ENCODE data around the gene DNAH2. TPM values are rescaled to one million over a fixed set of nuclear protein-coding genes. Genes with fewer than 3 reads are reported as not detected.

The DNAH2 gene
- total and polyA plus RNA-seq, 2 of the 13 experiments (the other 11 are each of a cell fraction or from before 2014, with no cell fraction given), result not detected

GRCh38 chr17:7856811-7857712 lies 139.5 kb downstream of the DNAH2 start, which contains the start of gene NAA38 (continued):
- TF ChIP-seq ARHGAP35 (CRISPR knock-in tag; IDR thresholded peaks at IDR 0.05; ENCODE audit: borderline replicate concordance), result no peak
- TF ChIP-seq KAT7 (CRISPR knock-in tag; IDR thresholded peaks at IDR 0.05; ENCODE audit: borderline replicate concordance), result peak; percentile 42; the same call in 1 of the 2 replicates
- 0 out of 2 replicates have a peak, but pooled peaks have one; percentile 28 for TF ChIP-seq ZNF367 (CRISPR knock-in tag; IDR thresholded peaks at IDR 0.05; ENCODE audit: borderline replicate concordance)
- TF ChIP-seq, protein P1, sequence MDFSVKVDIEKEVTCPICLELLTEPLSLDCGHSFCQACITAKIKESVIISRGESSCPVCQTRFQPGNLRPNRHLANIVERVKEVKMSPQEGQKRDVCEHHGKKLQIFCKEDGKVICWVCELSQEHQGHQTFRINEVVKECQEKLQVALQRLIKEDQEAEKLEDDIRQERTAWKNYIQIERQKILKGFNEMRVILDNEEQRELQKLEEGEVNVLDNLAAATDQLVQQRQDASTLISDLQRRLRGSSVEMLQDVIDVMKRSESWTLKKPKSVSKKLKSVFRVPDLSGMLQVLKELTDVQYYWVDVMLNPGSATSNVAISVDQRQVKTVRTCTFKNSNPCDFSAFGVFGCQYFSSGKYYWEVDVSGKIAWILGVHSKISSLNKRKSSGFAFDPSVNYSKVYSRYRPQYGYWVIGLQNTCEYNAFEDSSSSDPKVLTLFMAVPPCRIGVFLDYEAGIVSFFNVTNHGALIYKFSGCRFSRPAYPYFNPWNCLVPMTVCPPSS (IDR thresholded peaks at IDR 0.05), result no peak
- TF ChIP-seq, protein P2, sequence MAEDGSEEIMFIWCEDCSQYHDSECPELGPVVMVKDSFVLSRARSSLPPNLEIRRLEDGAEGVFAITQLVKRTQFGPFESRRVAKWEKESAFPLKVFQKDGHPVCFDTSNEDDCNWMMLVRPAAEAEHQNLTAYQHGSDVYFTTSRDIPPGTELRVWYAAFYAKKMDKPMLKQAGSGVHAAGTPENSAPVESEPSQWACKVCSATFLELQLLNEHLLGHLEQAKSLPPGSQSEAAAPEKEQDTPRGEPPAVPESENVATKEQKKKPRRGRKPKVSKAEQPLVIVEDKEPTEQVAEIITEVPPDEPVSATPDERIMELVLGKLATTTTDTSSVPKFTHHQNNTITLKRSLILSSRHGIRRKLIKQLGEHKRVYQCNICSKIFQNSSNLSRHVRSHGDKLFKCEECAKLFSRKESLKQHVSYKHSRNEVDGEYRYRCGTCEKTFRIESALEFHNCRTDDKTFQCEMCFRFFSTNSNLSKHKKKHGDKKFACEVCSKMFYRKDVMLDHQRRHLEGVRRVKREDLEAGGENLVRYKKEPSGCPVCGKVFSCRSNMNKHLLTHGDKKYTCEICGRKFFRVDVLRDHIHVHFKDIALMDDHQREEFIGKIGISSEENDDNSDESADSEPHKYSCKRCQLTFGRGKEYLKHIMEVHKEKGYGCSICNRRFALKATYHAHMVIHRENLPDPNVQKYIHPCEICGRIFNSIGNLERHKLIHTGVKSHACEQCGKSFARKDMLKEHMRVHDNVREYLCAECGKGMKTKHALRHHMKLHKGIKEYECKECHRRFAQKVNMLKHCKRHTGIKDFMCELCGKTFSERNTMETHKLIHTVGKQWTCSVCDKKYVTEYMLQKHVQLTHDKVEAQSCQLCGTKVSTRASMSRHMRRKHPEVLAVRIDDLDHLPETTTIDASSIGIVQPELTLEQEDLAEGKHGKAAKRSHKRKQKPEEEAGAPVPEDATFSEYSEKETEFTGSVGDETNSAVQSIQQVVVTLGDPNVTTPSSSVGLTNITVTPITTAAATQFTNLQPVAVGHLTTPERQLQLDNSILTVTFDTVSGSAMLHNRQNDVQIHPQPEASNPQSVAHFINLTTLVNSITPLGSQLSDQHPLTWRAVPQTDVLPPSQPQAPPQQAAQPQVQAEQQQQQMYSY (CRISPR knock-in tag; IDR thresholded peaks at IDR 0.05), result peak; percentile 79
- TF ChIP-seq ZNF317 (CRISPR knock-in tag; IDR thresholded peaks at IDR 0.05), result peak; percentile 69
- TF ChIP-seq, protein P3, sequence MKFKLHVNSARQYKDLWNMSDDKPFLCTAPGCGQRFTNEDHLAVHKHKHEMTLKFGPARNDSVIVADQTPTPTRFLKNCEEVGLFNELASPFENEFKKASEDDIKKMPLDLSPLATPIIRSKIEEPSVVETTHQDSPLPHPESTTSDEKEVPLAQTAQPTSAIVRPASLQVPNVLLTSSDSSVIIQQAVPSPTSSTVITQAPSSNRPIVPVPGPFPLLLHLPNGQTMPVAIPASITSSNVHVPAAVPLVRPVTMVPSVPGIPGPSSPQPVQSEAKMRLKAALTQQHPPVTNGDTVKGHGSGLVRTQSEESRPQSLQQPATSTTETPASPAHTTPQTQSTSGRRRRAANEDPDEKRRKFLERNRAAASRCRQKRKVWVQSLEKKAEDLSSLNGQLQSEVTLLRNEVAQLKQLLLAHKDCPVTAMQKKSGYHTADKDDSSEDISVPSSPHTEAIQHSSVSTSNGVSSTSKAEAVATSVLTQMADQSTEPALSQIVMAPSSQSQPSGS (CRISPR knock-in tag; IDR thresholded peaks at IDR 0.05), result peak; percentile 59; the same call in 1 of the 2 replicates
- no peak for TF ChIP-seq ZNF720 (CRISPR knock-in tag; IDR thresholded peaks at IDR 0.05)
- peak; percentile 61 for TF ChIP-seq HOXA3 (CRISPR knock-in tag; IDR thresholded peaks at IDR 0.05)
- TF ChIP-seq SP2 (CRISPR knock-in tag; IDR thresholded peaks at IDR 0.05), result no peak
- TF ChIP-seq ZNF530 (CRISPR knock-in tag; IDR thresholded peaks at IDR 0.05; ENCODE audit: low read depth), result no peak
- TF ChIP-seq ATRX (CRISPR knock-in tag; IDR thresholded peaks at IDR 0.05; ENCODE audit: borderline replicate concordance), result no peak
- TF ChIP-seq ZNF446 (CRISPR knock-in tag; IDR thresholded peaks at IDR 0.05), result no peak
- TF ChIP-seq, protein P4, sequence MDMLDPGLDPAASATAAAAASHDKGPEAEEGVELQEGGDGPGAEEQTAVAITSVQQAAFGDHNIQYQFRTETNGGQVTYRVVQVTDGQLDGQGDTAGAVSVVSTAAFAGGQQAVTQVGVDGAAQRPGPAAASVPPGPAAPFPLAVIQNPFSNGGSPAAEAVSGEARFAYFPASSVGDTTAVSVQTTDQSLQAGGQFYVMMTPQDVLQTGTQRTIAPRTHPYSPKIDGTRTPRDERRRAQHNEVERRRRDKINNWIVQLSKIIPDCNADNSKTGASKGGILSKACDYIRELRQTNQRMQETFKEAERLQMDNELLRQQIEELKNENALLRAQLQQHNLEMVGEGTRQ (IDR thresholded peaks at IDR 0.05; ENCODE audit: low read depth, low read length), result no peak
- TF ChIP-seq, protein P4 (CRISPR knock-in tag; IDR thresholded peaks at IDR 0.05; ENCODE audit: borderline replicate concordance), result no peak
- TF ChIP-seq MEIS1 (CRISPR knock-in tag; IDR thresholded peaks at IDR 0.05; ENCODE audit: borderline replicate concordance), result peak; percentile 44; the same call in 1 of the 2 replicates
- TF ChIP-seq ZNF674 (CRISPR knock-in tag; IDR thresholded peaks at IDR 0.05; ENCODE audit: low read depth), result no peak
- TF ChIP-seq NFE2L1 (CRISPR knock-in tag; IDR thresholded peaks at IDR 0.05; ENCODE audit: borderline replicate concordance), result no peak
- TF ChIP-seq, protein P5, sequence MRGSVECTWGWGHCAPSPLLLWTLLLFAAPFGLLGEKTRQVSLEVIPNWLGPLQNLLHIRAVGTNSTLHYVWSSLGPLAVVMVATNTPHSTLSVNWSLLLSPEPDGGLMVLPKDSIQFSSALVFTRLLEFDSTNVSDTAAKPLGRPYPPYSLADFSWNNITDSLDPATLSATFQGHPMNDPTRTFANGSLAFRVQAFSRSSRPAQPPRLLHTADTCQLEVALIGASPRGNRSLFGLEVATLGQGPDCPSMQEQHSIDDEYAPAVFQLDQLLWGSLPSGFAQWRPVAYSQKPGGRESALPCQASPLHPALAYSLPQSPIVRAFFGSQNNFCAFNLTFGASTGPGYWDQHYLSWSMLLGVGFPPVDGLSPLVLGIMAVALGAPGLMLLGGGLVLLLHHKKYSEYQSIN (CRISPR knock-in tag; IDR thresholded peaks at IDR 0.05; ENCODE audit: borderline replicate concordance), result no peak
